DOHH2 (cell line): Measurements from ENCODE around the gene SCN2A.

Experiments used
- CTCF ChIP-seq: fragments of 200-600 bp; sonication (generic); IDR thresholded peaks from one replicate; pipeline ENCODE4 v1.5.1; 2014; ENCODE audit warnings: antibody characterized with exemption, mild to moderate bottlenecking, low read depth, low read length; ENCODE audit not compliant: poor library complexity, severe bottlenecking
- EZH2phosphoT487 ChIP-seq: fragments of 200-600 bp; sonication (generic); IDR thresholded peaks from 2 replicates; pipeline ENCODE4 v1.6.1; 2017; ENCODE audit warnings: borderline replicate concordance, mild to moderate bottlenecking, antibody characterized with exemption, low read length, moderate library complexity, mixed read lengths

DNA sequence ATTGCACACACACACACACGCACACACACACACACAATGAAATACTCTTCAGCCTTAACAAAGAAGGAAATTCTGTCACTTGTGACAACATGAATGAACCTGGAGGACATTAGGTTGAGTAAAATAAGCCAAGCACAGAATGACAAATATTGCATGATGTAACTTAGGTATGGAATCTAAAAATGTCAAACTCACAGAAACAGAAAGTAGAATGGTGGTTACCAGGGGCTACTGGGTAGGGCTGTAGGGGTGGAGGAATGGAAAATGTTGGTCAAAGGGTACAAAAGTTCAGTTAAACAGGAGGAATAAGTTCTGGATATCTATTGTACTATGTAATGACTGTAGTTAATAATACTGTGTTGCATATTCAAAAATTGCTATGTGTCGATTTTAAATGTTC lies 29.5 kb downstream of the SCN2A start:
- TF ChIP-seq CTCF, result no peak
- TF ChIP-seq EZH2phosphoT487, result no peak
